IMR-90 (cell line): Measurements from ENCODE around the gene COTL1. TPM values are rescaled to one million over a fixed set of nuclear protein-coding genes. Genes with fewer than 3 reads are reported as not detected.

Experiments
- ATAC-seq: fragments of 200-7000 bp; cut with Tn5 transposase; 2 replicates; pipeline ENCODE4 v1.9.1; 2020; ENCODE audit warnings: low read depth, mild to moderate bottlenecking, moderate library complexity
- BruUV-seq: library from RNA; stranded (reverse); fragments of 400-500 nt; replicated peaks from 2 replicates; lab custom pipeline; 2021; lab: Mats Ljungman, UMichigan
- CTCF ChIA-PET: fragments of 300-600 bp; formaldehyde crosslinking; extraction: SDS; loops from one replicate; lab custom pipeline; 2021; ENCODE audit warnings: antibody characterized with exemption; lab: Yijun Ruan, JAX
- POLR2A ChIA-PET: fragments of 300-600 bp; sonication (Branson Sonifier 250); formaldehyde crosslinking; loops from one replicate; lab custom pipeline; 2022; ENCODE audit warnings: antibody characterized with exemption; ENCODE audit not compliant: unreplicated experiment; lab: Charles Lee
- DNase-seq: peaks from one replicate; pipeline ENCODE4 v3.0.0; 2013
- H2AFZ ChIP-seq: replicated peaks from 2 replicates; pipeline ENCODE3; 2013; ENCODE audit warnings: low read length, mild to moderate bottlenecking; ENCODE audit not compliant: poor library complexity
- H2AK5ac ChIP-seq: 2 replicates; pipeline ENCODE4 v1.6.1; 2013; ENCODE audit warnings: low read depth, low read length, inconsistent platforms
- H2AK9ac ChIP-seq: replicated peaks from 2 replicates; pipeline ENCODE3; 2013; ENCODE audit warnings: mild to moderate bottlenecking, low read depth, low read length, moderate library complexity; ENCODE audit not compliant: poor library complexity
- H2BK120ac ChIP-seq: 2 replicates; pipeline ENCODE4 v1.6.1; 2013; ENCODE audit warnings: low read depth, low read length, inconsistent platforms
- H2BK15ac ChIP-seq: 3 replicates; pipeline ENCODE4 v1.6.1; 2013; ENCODE audit warnings: low read depth, low read length, inconsistent platforms
- H2BK20ac ChIP-seq: 2 replicates; pipeline ENCODE4 v1.6.1; 2013; ENCODE audit warnings: low read depth, mild to moderate bottlenecking, inconsistent platforms, low read length, moderate library complexity
- H2BK5ac ChIP-seq: 2 replicates; pipeline ENCODE4 v1.6.1; 2013; ENCODE audit warnings: mild to moderate bottlenecking, low read depth, low read length, inconsistent platforms; ENCODE audit not compliant: poor library complexity, severe bottlenecking
- H3K14ac ChIP-seq: replicated peaks from 2 replicates; pipeline ENCODE4 v1.6.1; 2013; ENCODE audit warnings: low read depth, low read length, inconsistent platforms
- H3K18ac ChIP-seq: 2 replicates; pipeline ENCODE4 v1.6.1; 2013; ENCODE audit warnings: low read depth, low read length, control low read depth
- H3K23ac ChIP-seq: 2 replicates; pipeline ENCODE4 v1.6.1; 2013; ENCODE audit warnings: low read depth, low read length, inconsistent platforms
- H3K27ac ChIP-seq: 2 replicates; pipeline ENCODE4 v1.5.1; 2013; ENCODE audit warnings: mild to moderate bottlenecking, control low read depth, low read length; ENCODE audit not compliant: insufficient read depth
- H3K27me3 ChIP-seq: 2 replicates; pipeline ENCODE4 v1.6.1; 2013; ENCODE audit warnings: low read length; ENCODE audit not compliant: control insufficient read depth, insufficient read depth
- H3K36me3 ChIP-seq: 2 replicates; pipeline ENCODE4 v1.6.1; 2013; ENCODE audit warnings: low read length, mixed read lengths; ENCODE audit not compliant: control insufficient read depth, insufficient read depth
- H3K4ac ChIP-seq: 2 replicates; pipeline ENCODE4 v1.6.1; 2013; ENCODE audit warnings: low read depth, low read length, inconsistent platforms
- H3K4me1 ChIP-seq: 2 replicates; pipeline ENCODE4 v1.6.1; 2013; ENCODE audit warnings: low read length, mixed read lengths; ENCODE audit not compliant: control insufficient read depth, insufficient read depth
- H3K4me2 ChIP-seq: 2 replicates; pipeline ENCODE4 v1.6.1; 2013; ENCODE audit warnings: low read depth, mild to moderate bottlenecking, control low read depth, low read length, moderate library complexity
- H3K4me3 ChIP-seq: 2 replicates; pipeline ENCODE4 v1.5.1; 2013; ENCODE audit warnings: low read depth, mild to moderate bottlenecking, control low read depth, low read length, moderate library complexity; ENCODE audit not compliant: insufficient read depth
- H3K56ac ChIP-seq: 2 replicates; pipeline ENCODE4 v1.6.1; 2013; ENCODE audit warnings: low read length, inconsistent platforms; ENCODE audit not compliant: insufficient read depth; ENCODE audit errors: extremely low read depth
- H3K79me1 ChIP-seq, 2 experiments: 2 replicates each; pipeline ENCODE4 v1.6.1; 2013; ENCODE audit warnings: low read length in 2 of 2, inconsistent platforms in 1 of 2, low read depth in 1 of 2
- H3K9ac ChIP-seq: 2 replicates; pipeline ENCODE4 v1.6.1; 2013; ENCODE audit warnings: low read depth, low read length, control low read depth
- H3K9me1 ChIP-seq: 2 replicates; pipeline ENCODE4 v1.6.1; 2013; ENCODE audit warnings: low read length, inconsistent platforms; ENCODE audit not compliant: insufficient read depth
- H3K9me3 ChIP-seq: 2 replicates; pipeline ENCODE4 v1.6.1; 2013; ENCODE audit warnings: low read length; ENCODE audit not compliant: control insufficient read depth, insufficient read depth
- H4K20me1 ChIP-seq: 2 replicates; pipeline ENCODE4 v1.6.1; 2013; ENCODE audit warnings: low read length, inconsistent platforms; ENCODE audit not compliant: insufficient read depth
- H4K5ac ChIP-seq: 2 replicates; pipeline ENCODE4 v1.6.1; 2013; ENCODE audit warnings: mild to moderate bottlenecking, low read depth, low read length, control low read depth
- H4K8ac ChIP-seq, 2 experiments: 2 replicates each; pipeline ENCODE4 v1.6.1; 2013; ENCODE audit warnings: low read depth in 2 of 2, low read length in 2 of 2, control low read depth in 1 of 2, inconsistent platforms in 1 of 2
- H4K91ac ChIP-seq: 2 replicates; pipeline ENCODE4 v1.6.1; 2013; ENCODE audit warnings: low read depth, low read length, inconsistent platforms; ENCODE audit not compliant: insufficient read depth
- MAFK ChIP-seq: IDR thresholded peaks from 2 replicates; pipeline ENCODE4 v1.6.1; 2012; ENCODE audit warnings: low read depth, low read length, improper control_type of control experiment
- MXI1 ChIP-seq: IDR thresholded peaks from 2 replicates; pipeline ENCODE4 v1.6.1; 2012; ENCODE audit warnings: low read depth, mild to moderate bottlenecking, low read length, moderate library complexity, borderline replicate concordance
- RFX5 ChIP-seq: IDR thresholded peaks from 2 replicates; pipeline ENCODE4 v1.8.0; 2012; ENCODE audit warnings: low read depth, mild to moderate bottlenecking, low read length, moderate library complexity
- WGBS, 2 experiments: methylation state at CpG; one replicate each; pipeline versions ENCODE4 v1.1.5 to v1.1.7; 2013; ENCODE audit warnings: missing lambda C conversion rate in 2 of 2; ENCODE audit not compliant: insufficient read length in 1 of 2; ENCODE audit errors: extremely low coverage in 2 of 2; 5-methylcytosine and 5-hydroxymethylcytosine counted together
- dilution Hi-C: fragments of 300-500 bp; cut with HindIII; formaldehyde crosslinking; loops from one replicate; pipeline ENCODE4 v1.14.3; 2018; ENCODE audit warnings: low sequenced_read_pairs; ENCODE audit not compliant: unreplicated experiment
- in situ Hi-C: fragments of 300-500 bp; cut with MboI; formaldehyde crosslinking; loops from 3 replicates; pipeline ENCODE4 v1.14.3; 2019; ENCODE audit warnings: low sequenced_read_pairs, inconsistent platforms, mixed read lengths
- intact Hi-C: fragments of 100-400 bp; cut with micrococcal nuclease; formaldehyde crosslinking; loops from 2 replicates; pipeline ENCODE4 v1.10.0; 2022
- polyA plus RNA-seq, 3 experiments: library from polyadenylated mRNA; depleted of rRNA; stranded (reverse); fragments of >200 nt; gene quantifications; 2 replicates each; pipeline ENCODE4 v1.2.3, GENCODE V29; 2012; ENCODE audit warnings: low replicate concordance in 1 of 3
- total RNA-seq: library from RNA; depleted of rRNA; stranded (reverse); fragments of >200 nt; gene quantifications from 2 replicates; pipeline ENCODE4 v1.2.3, GENCODE V29; 2012

COTL1 gene
- total and polyA plus RNA-seq, 2 of the 4 experiments (the other 2 are of a cell fraction): 144 to 258 TPM

DNA sequence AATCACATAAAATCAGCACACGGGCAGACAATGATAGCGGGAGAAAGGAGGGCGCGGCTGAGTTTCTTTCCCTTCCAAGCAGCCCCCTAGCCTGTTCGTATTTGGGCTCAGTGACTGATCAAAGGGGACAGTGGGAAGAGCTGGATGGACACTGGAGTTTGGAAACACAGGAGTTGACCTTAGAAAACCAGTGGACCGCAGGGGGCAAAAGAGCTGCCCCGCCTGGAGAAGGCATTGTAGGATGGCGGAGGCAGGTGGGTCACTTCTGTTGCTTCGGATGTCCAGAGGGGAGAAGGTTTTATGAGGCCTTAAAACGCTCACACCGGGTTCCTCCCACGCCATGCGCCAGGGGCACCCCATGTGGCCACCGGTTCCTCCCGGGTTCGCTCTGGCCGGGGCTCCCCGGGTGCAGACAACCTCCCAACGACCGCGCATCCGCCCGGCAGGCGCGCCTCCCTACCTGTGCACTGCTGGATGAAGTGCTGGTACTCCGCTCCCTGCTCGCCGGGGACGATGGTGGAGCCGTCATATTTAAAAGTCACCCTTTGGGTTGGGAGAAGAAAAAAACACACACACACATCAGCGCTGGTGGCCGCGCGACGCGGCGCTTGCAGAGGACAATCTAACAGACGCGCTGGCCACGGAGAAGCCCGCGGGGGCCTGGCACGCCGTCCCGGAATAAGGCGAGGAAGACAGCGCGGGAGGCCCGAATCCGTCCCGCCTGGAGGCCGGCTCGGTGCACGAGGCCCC is 662 bp downstream of the COTL1 start:
- BruUV-seq: no TSS peak

More for the DNA sequence above, 662 bp downstream of the COTL1 start:
- H2BK20ac ChIP-seq: 0 out of 2 replicates have a peak overlapping the region, but pooled peaks have one; percentile 21
- peak overlapping the region; percentile 21; the same call in 1 of the 2 replicates for H2BK120ac ChIP-seq
- peaks cover 31% of the 10 kb centered on the region for H3K9me1 ChIP-seq
- H3K56ac ChIP-seq: peak overlapping the region; percentile 70
- H3K9me3 ChIP-seq: no peaks in the 10 kb centered on the region
- ATAC-seq (peak; percentile 0), DNase-seq (no peak)
- peak overlapping the region; percentile 66; the same call in 1 of the 2 replicates for H4K91ac ChIP-seq
- H4K8ac ChIP-seq: peak overlapping the region; percentile 16 to 54; a peak in 2 of 4 replicates
- H2AK9ac ChIP-seq: peak overlapping the region; percentile 96
- dilution Hi-C loops: no loop called here
- ChIA-PET POLR2A (no interaction called here), CTCF (no interaction called here)
- H3K4me2 ChIP-seq: peak overlapping the region; percentile 96
- peak overlapping the region; percentile 89 for H3K9ac ChIP-seq
- peak overlapping the region; percentile 98 for H3K23ac ChIP-seq
- no peak for TF ChIP-seq MAFK
- TF ChIP-seq MXI1: peak; percentile 91
- no peak for TF ChIP-seq RFX5
- in situ Hi-C loops: no loop called here
- peaks cover 28% of the 10 kb centered on the region for H3K4me1 ChIP-seq
- peaks cover 25% of the 10 kb centered on the region for H3K36me3 ChIP-seq
- intact Hi-C loops: loop anchor here (10.0 kb wide), 1 partner anchor 322 kb away; the partner anchor contains the start of gene WFDC1
- WGBS, 2 experiments: 0% methylated on average over 35 of the region's 54 CpGs; no CpG with 5 or more reads in 1 of the 2 experiments
- H3K27ac ChIP-seq: peak overlapping the region; percentile 88
- H3K4ac ChIP-seq: peak overlapping the region; percentile 78
- peak overlapping the region; percentile 90 for H2BK5ac ChIP-seq
- H2AK5ac ChIP-seq: peak overlapping the region; percentile 93
- H2BK15ac ChIP-seq: no peak overlapping the region
- no peaks in the 10 kb centered on the region for H3K27me3 ChIP-seq
- peak overlapping the region; percentile 6; the same call in 1 of the 2 replicates for H3K18ac ChIP-seq
- H2AFZ ChIP-seq: peak overlapping the region; percentile 78
- H3K79me1 ChIP-seq: peaks cover 5 to 54% of the 10 kb centered on the region in 2 experiments
- no peak overlapping the region for H4K5ac ChIP-seq
- H3K4me3 ChIP-seq: peak overlapping the region; percentile 90
- H4K20me1 ChIP-seq: peaks cover 56% of the 10 kb centered on the region
- H3K14ac ChIP-seq: peak overlapping the region; percentile 96
